A549 (cell line): ENCODE results near the gene SRF.

Experiments used
- BHLHE40 ChIP-seq: IDR thresholded peaks from 2 replicates; pipeline ENCODE4 v1.6.1; 2012; ENCODE audit warnings: low read depth, low read length, inconsistent platforms
- CEBPB ChIP-seq, 2 experiments: fragments of >200 bp in 1 of 2; sonication (Bioruptor Twin) in 1 of 2; formaldehyde crosslinking in 1 of 2; IDR thresholded peaks; 2 replicates each; pipeline ENCODE4 v1.6.1; 2012 to 2016
- FOSB ChIP-seq: fragments of 250-450 bp; sonication (Bioruptor Pico); IDR thresholded peaks from 2 replicates; pipeline ENCODE4 v1.5.0; 2020; ENCODE audit warnings: mild to moderate bottlenecking, moderate library complexity
- FOSL2 ChIP-seq, 2 experiments: fragments of 450-650 bp in 1 of 2; fragments of >200 bp in 1 of 2; sonication (Bioruptor Twin) in 1 of 2; formaldehyde crosslinking; IDR thresholded peaks; 2 replicates each; pipeline versions ENCODE4 v1.5.0 to v1.6.1; 2016 to 2020; ENCODE audit warnings: mild to moderate bottlenecking in 1 of 2, moderate library complexity in 1 of 2
- JUN ChIP-seq, 2 experiments: fragments of >200 bp; sonication (Bioruptor Twin); formaldehyde crosslinking; IDR thresholded peaks; 2 replicates in 1 of 2; 3 replicates in 1 of 2; pipeline ENCODE4 v1.6.1; 2016 to 2017
- KDM5A ChIP-seq: fragments of 200-600 bp; sonication (generic); IDR thresholded peaks from 2 replicates; pipeline ENCODE4 v1.6.1; 2016; ENCODE audit warnings: antibody characterized with exemption, mild to moderate bottlenecking
- POLR2A ChIP-seq: IDR thresholded peaks from 2 replicates; pipeline ENCODE4 v1.6.1; 2012; ENCODE audit warnings: mild to moderate bottlenecking, low read length
- RAD21 ChIP-seq, 2 experiments: fragments of >200 bp in 1 of 2; sonication (Bioruptor Twin) in 1 of 2; formaldehyde crosslinking in 1 of 2; IDR thresholded peaks in 1 of 2; conservative IDR thresholded peaks in 1 of 2; 2 replicates in 1 of 2; 3 replicates in 1 of 2; pipeline ENCODE4 v1.6.1; 2012 to 2018; ENCODE audit warnings: inconsistent platforms in 1 of 2
- RFX5 ChIP-seq: fragments of 450-650 bp; IDR thresholded peaks from 2 replicates; pipeline ENCODE4 v1.7.1; 2014; ENCODE audit warnings: antibody characterized with exemption, mild to moderate bottlenecking, moderate library complexity
- RNF2 ChIP-seq: fragments of 200-600 bp; sonication (generic); IDR thresholded peaks from 2 replicates; pipeline ENCODE4 v1.6.1; 2016; ENCODE audit warnings: low read depth, mild to moderate bottlenecking, antibody characterized with exemption, moderate library complexity, borderline replicate concordance
- TF ChIP-seq, protein P1 (sequence below): fragments of >200 bp; sonication (Bioruptor Twin); formaldehyde crosslinking; IDR thresholded peaks from 3 replicates; pipeline ENCODE4 v1.5.1; 2016
- TF ChIP-seq, protein P2 (sequence below): IDR thresholded peaks from 2 replicates; pipeline ENCODE4 v1.6.1; 2012
- TF ChIP-seq, protein P3 (sequence below): fragments of 450-650 bp; IDR thresholded peaks from 2 replicates; pipeline ENCODE4 v1.6.1; 2014; ENCODE audit warnings: antibody characterized with exemption

DNA sequence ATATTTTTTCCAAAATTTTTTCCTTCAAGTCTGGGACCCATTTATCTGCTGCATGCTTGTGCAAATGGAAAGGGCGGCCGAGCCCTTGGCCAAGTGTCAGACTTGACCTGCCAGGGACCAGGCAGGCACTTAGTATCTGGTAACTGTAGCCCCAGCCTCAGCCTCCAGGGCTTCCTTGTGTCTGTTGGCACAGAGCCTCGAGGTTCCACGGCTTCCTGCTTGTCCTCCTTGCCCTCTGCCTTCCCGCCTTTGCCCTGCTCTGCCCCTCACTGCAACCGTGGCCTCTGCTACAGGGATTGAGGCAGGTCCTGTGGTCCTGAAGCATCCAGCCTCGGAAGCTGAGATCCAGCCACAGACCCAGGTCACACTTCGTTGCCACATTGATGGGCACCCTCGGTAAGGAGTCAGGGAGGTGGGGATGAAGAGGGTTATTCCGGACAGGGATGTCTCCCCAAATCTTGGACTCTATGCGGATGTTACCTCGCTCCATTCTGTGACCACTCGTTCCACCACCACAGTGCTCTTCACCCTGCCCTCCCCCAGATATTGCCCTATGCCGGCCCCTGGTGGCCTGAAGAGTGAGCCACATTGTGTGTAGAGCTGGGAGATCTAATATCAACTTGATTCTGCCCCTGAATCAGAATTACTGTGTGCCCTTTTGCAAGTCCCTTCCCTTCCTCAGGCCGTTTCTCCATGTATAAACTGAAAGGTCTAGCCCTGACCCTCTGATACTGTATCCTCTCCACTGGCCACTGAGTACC lies 41.5 kb upstream of the SRF start:
- TF ChIP-seq, protein P1, sequence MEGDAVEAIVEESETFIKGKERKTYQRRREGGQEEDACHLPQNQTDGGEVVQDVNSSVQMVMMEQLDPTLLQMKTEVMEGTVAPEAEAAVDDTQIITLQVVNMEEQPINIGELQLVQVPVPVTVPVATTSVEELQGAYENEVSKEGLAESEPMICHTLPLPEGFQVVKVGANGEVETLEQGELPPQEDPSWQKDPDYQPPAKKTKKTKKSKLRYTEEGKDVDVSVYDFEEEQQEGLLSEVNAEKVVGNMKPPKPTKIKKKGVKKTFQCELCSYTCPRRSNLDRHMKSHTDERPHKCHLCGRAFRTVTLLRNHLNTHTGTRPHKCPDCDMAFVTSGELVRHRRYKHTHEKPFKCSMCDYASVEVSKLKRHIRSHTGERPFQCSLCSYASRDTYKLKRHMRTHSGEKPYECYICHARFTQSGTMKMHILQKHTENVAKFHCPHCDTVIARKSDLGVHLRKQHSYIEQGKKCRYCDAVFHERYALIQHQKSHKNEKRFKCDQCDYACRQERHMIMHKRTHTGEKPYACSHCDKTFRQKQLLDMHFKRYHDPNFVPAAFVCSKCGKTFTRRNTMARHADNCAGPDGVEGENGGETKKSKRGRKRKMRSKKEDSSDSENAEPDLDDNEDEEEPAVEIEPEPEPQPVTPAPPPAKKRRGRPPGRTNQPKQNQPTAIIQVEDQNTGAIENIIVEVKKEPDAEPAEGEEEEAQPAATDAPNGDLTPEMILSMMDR, result peak; percentile 32; the same call in 2 of the 3 replicates
- TF ChIP-seq POLR2A, result no peak
- peak; percentile 42 to 58; a peak in 4 of 5 replicates for TF ChIP-seq RAD21 (conservative IDR thresholded peaks at IDR 0.05 in 1 of 2, IDR thresholded peaks at IDR 0.05 in 1 of 2)
- TF ChIP-seq, protein P2, sequence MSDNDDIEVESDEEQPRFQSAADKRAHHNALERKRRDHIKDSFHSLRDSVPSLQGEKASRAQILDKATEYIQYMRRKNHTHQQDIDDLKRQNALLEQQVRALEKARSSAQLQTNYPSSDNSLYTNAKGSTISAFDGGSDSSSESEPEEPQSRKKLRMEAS, result no peak
- TF ChIP-seq RNF2, result no peak
- TF ChIP-seq FOSL2 (IDR thresholded peaks at IDR 0.05), result no peak
- no peak for TF ChIP-seq FOSL2 (CRISPR knock-in tag; IDR thresholded peaks at IDR 0.05)
- TF ChIP-seq FOSB (CRISPR knock-in tag), result no peak
- TF ChIP-seq CEBPB (IDR thresholded peaks at IDR 0.05), result no peak
- no peak for TF ChIP-seq RFX5
- TF ChIP-seq KDM5A, result no peak
- TF ChIP-seq BHLHE40, result no peak
- no peak for TF ChIP-seq JUN (IDR thresholded peaks at IDR 0.05)
- TF ChIP-seq, protein P3, sequence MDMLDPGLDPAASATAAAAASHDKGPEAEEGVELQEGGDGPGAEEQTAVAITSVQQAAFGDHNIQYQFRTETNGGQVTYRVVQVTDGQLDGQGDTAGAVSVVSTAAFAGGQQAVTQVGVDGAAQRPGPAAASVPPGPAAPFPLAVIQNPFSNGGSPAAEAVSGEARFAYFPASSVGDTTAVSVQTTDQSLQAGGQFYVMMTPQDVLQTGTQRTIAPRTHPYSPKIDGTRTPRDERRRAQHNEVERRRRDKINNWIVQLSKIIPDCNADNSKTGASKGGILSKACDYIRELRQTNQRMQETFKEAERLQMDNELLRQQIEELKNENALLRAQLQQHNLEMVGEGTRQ, result no peak
